Measurements from ENCODE around the gene ZNF407. TPM values are rescaled to one million over a fixed set of nuclear protein-coding genes. Genes with fewer than 3 reads are reported as not detected.

Gene ZNF407
- total and polyA plus RNA-seq, 2 of the 13 experiments (the other 11 are each of a cell fraction or from before 2014, with no cell fraction given): 2.3 to 8.7 TPM

- TF ChIP-seq, protein P1, sequence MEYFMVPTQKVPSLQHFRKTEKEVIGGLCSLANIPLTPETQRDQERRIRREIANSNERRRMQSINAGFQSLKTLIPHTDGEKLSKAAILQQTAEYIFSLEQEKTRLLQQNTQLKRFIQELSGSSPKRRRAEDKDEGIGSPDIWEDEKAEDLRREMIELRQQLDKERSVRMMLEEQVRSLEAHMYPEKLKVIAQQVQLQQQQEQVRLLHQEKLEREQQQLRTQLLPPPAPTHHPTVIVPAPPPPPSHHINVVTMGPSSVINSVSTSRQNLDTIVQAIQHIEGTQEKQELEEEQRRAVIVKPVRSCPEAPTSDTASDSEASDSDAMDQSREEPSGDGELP (IDR thresholded peaks at IDR 0.05; ENCODE audit: borderline replicate concordance, low read depth): no peak
These were observed 352.8 kb downstream of the ZNF407 start (continued) for GRCh38 chr18:74950479-74950878.

- H3K4me2 ChIP-seq (ENCODE audit: low read depth, low read length): no peak overlapping the region
- TF ChIP-seq, protein P2, sequence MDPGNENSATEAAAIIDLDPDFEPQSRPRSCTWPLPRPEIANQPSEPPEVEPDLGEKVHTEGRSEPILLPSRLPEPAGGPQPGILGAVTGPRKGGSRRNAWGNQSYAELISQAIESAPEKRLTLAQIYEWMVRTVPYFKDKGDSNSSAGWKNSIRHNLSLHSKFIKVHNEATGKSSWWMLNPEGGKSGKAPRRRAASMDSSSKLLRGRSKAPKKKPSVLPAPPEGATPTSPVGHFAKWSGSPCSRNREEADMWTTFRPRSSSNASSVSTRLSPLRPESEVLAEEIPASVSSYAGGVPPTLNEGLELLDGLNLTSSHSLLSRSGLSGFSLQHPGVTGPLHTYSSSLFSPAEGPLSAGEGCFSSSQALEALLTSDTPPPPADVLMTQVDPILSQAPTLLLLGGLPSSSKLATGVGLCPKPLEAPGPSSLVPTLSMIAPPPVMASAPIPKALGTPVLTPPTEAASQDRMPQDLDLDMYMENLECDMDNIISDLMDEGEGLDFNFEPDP (CRISPR knock-in tag; conservative IDR thresholded peaks at IDR 0.05): no peak
- peak; percentile 39; the same call in 1 of the 2 replicates for TF ChIP-seq FOXA3 (CRISPR knock-in tag; IDR thresholded peaks at IDR 0.05)
- no peak for TF ChIP-seq DMAP1 (CRISPR knock-in tag; IDR thresholded peaks at IDR 0.05)
- no peak for TF ChIP-seq ZFP1 (CRISPR knock-in tag; IDR thresholded peaks at IDR 0.05)
- TF ChIP-seq ZNF33A (CRISPR knock-in tag; IDR thresholded peaks at IDR 0.05; ENCODE audit: borderline replicate concordance): no peak
- TF ChIP-seq HDAC6 (IDR thresholded peaks at IDR 0.05; ENCODE audit: low read depth, low read length): no peak
- no peak for TF ChIP-seq ZNF605 (CRISPR knock-in tag; IDR thresholded peaks at IDR 0.05)
- TF ChIP-seq SOX13 (IDR thresholded peaks at IDR 0.05): no peak
- peak in 1 of 2 experiments; percentile 13; a peak in 1 of 4 replicates for TF ChIP-seq SOX13 (CRISPR knock-in tag; conservative IDR thresholded peaks at IDR 0.05 in 1 of 2, IDR thresholded peaks at IDR 0.05 in 1 of 2)
- TF ChIP-seq FOSL2 (CRISPR knock-in tag; IDR thresholded peaks at IDR 0.05): peak; percentile 61
- H4K20me1 ChIP-seq (ENCODE audit: insufficient read depth, low read length): no peaks in the 10 kb centered on the region
- in situ Hi-C loops (cut with HindIII; ENCODE audit: extremely low pct_ligation_motif_present, low pct_unique_long_range_greater_than_20kb): no loop called here
- H3K27ac ChIP-seq (ENCODE audit: extremely low read length, insufficient read depth, low read length): no peak overlapping the region
- intact Hi-C loops (cut with micrococcal nuclease; ENCODE audit: unreplicated experiment): no loop called here
- no peaks in the 10 kb centered on the region for H3K79me2 ChIP-seq (ENCODE audit: insufficient read depth, low read length)
- POLR2A ChIA-PET: no interaction called here
- no peak overlapping the region for H3K9ac ChIP-seq (ENCODE audit: insufficient read depth, low read depth, low read length)
- DNase-seq (ENCODE audit: low spot score): peak; percentile 32
- CTCF ChIA-PET (ENCODE audit: low intra/inter-chr PET ratio, low total read pairs): no interaction called here
- no peak overlapping the region for H2AFZ ChIP-seq (ENCODE audit: low read length)
- 80% methylated on average over 4 of the region's 4 CpGs for WGBS (ENCODE audit: low lambda C conversion rate)
- H3K4me3 ChIP-seq (replicated peaks in 1 of 3; ENCODE audit: insufficient read depth in 1 of 3, low read depth in 2 of 3, low read length in 3 of 3): no peak overlapping the region
- H3K9me3 ChIP-seq (ENCODE audit: low read length): no peaks in the 10 kb centered on the region
- no peak; the same call in 2 of the 3 replicates for ATAC-seq
- no peaks in the 10 kb centered on the region for H3K27me3 ChIP-seq (ENCODE audit: control insufficient read depth in 1 of 2, insufficient read depth in 2 of 2, low read length in 2 of 2)
- no TSS peak for BruUV-seq (replicated peaks)
- FAIRE-seq: no peak
- H3K4me1 ChIP-seq (ENCODE audit: insufficient read depth, low read length): peaks cover 7% of the 10 kb centered on the region; the same call in 1 of the 2 replicates
- H3K36me3 ChIP-seq (replicated peaks in 1 of 2; ENCODE audit: control insufficient read depth in 1 of 2, insufficient read depth in 2 of 2, low read length in 2 of 2): no peaks in the 10 kb centered on the region
These were observed 353.6 kb downstream of the ZNF407 start for GRCh38 chr18:74951165-74951760.
